SK-N-SH (cell line): Measurements from ENCODE around the gene BMP6.

Experiments
- CHD2 ChIP-seq: fragments of 150-350 bp; IDR thresholded peaks from 2 replicates; pipeline ENCODE4 v1.6.1; 2018; ENCODE audit warnings: low read length; ENCODE audit not compliant: partially characterized antibody
- EZH2phosphoT487 ChIP-seq: fragments of 200-600 bp; sonication (generic); IDR thresholded peaks from 2 replicates; pipeline ENCODE4 v1.6.1; 2017; ENCODE audit warnings: low read depth, mixed run types, mild to moderate bottlenecking, antibody characterized with exemption, moderate library complexity, borderline replicate concordance
- JUND ChIP-seq: IDR thresholded peaks from 2 replicates; pipeline ENCODE4 v1.4.0; 2012
- MXI1 ChIP-seq: IDR thresholded peaks from 2 replicates; pipeline ENCODE4 v1.6.1; 2012; ENCODE audit warnings: mild to moderate bottlenecking, low read depth, low read length, improper control_type of control experiment
- NRF1 ChIP-seq: IDR thresholded peaks from 2 replicates; pipeline ENCODE4 v1.6.1; 2012; ENCODE audit warnings: low read depth, mild to moderate bottlenecking, low read length
- POLR2AphosphoS5 ChIP-seq: IDR thresholded peaks from 2 replicates; pipeline ENCODE4 v1.6.1; 2012; ENCODE audit warnings: low read depth, low read length
- RAD21 ChIP-seq: IDR thresholded peaks from 2 replicates; pipeline ENCODE4 v1.6.1; 2012; ENCODE audit warnings: mild to moderate bottlenecking, low read length
- TAF1 ChIP-seq: IDR thresholded peaks from 2 replicates; pipeline ENCODE4 v1.6.1; 2012; ENCODE audit warnings: low read depth, mild to moderate bottlenecking, low read length, moderate library complexity, borderline replicate concordance
- TF ChIP-seq, protein P1 (sequence below): fragments of 200-600 bp; sonication (generic); IDR thresholded peaks from 2 replicates; pipeline ENCODE4 v1.6.1; 2017; ENCODE audit warnings: antibody characterized with exemption, mild to moderate bottlenecking, moderate library complexity
- TF ChIP-seq, protein P2 (sequence below): IDR thresholded peaks from 2 replicates; pipeline ENCODE4 v1.4.0; 2012; ENCODE audit warnings: low read depth
- TF ChIP-seq, protein P3 (sequence below): IDR thresholded peaks from 2 replicates; pipeline ENCODE4 v1.4.0; 2012; ENCODE audit warnings: low read depth, borderline replicate concordance

DNA sequence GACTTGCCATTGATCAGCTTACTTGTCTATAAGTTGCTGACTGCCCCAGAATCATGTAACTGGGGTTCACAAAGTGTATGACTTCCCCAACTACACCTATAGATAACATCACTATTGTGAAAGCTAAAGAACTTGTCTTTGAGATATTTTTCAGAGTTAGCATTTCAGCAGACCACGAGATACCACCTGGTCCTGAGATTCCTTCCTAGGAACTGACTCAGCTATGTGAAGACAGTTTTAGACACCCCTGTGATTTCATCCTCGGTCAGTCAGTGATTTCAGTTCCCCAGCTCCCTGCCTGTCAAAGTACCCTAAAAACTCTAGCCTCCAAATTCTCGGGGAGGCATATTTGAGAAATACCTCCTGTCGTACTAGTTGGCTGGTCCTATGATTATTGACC is 122.3 kb downstream of the BMP6 start:
- TF ChIP-seq CHD2 (no peak), POLR2AphosphoS5 (no peak), RAD21 (no peak), TAF1 (no peak), NRF1 (no peak), JUND (no peak), EZH2phosphoT487 (no peak), MXI1 (no peak)
- TF ChIP-seq, protein P1, sequence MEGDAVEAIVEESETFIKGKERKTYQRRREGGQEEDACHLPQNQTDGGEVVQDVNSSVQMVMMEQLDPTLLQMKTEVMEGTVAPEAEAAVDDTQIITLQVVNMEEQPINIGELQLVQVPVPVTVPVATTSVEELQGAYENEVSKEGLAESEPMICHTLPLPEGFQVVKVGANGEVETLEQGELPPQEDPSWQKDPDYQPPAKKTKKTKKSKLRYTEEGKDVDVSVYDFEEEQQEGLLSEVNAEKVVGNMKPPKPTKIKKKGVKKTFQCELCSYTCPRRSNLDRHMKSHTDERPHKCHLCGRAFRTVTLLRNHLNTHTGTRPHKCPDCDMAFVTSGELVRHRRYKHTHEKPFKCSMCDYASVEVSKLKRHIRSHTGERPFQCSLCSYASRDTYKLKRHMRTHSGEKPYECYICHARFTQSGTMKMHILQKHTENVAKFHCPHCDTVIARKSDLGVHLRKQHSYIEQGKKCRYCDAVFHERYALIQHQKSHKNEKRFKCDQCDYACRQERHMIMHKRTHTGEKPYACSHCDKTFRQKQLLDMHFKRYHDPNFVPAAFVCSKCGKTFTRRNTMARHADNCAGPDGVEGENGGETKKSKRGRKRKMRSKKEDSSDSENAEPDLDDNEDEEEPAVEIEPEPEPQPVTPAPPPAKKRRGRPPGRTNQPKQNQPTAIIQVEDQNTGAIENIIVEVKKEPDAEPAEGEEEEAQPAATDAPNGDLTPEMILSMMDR = no peak
- TF ChIP-seq, protein P2, sequence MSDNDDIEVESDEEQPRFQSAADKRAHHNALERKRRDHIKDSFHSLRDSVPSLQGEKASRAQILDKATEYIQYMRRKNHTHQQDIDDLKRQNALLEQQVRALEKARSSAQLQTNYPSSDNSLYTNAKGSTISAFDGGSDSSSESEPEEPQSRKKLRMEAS = no peak
- TF ChIP-seq, protein P3, sequence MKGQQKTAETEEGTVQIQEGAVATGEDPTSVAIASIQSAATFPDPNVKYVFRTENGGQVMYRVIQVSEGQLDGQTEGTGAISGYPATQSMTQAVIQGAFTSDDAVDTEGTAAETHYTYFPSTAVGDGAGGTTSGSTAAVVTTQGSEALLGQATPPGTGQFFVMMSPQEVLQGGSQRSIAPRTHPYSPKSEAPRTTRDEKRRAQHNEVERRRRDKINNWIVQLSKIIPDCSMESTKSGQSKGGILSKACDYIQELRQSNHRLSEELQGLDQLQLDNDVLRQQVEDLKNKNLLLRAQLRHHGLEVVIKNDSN = no peak
